HG03025 (cell line): ENCODE measurements around the gene PLCXD3.

Experiments
- ATAC-seq: cut with Tn5 transposase; IDR thresholded peaks from one replicate; pipeline ENCODE4 v1.9.1; 2021; ENCODE audit warnings: mild to moderate bottlenecking, moderate library complexity; ENCODE audit not compliant: unreplicated experiment, low FRiP score

Gene PLCXD3

GRCh38 chr5:41291323-41291722, 219.1 kb downstream of the PLCXD3 start:
- no peak for ATAC-seq

GRCh38 chr5:41290810-41291209, 219.6 kb downstream of the PLCXD3 start:
- ATAC-seq = no peak

- ATAC-seq = no peak
Observed at GRCh38 chr5:41289970-41290464, 220.4 kb downstream of the PLCXD3 start.

- ATAC-seq = no peak
Observed at GRCh38 chr5:41286696-41287095, 223.7 kb downstream of the PLCXD3 start.

GRCh38 chr5:41286165-41286564, 224.2 kb downstream of the PLCXD3 start:
- no peak for ATAC-seq

GRCh38 chr5:41284938-41285337, 225.5 kb downstream of the PLCXD3 start:
- ATAC-seq = no peak

GRCh38 chr5:41281215-41281810, 229.1 kb downstream of the PLCXD3 start:
- ATAC-seq = no peak

- no peak for ATAC-seq
Observed at GRCh38 chr5:41279040-41279439, 231.4 kb downstream of the PLCXD3 start.

GRCh38 chr5:41277476-41278245, 232.7 kb downstream of the PLCXD3 start:
- ATAC-seq = no peak

- no peak for ATAC-seq
Observed at GRCh38 chr5:41275813-41276512, 234.4 kb downstream of the PLCXD3 start.

GRCh38 chr5:41270423-41271251, 239.8 kb downstream of the PLCXD3 start:
- ATAC-seq = peak; percentile 86

- ATAC-seq = no peak
Observed at GRCh38 chr5:41268894-41269293, 241.5 kb downstream of the PLCXD3 start.

- no peak for ATAC-seq
Observed at GRCh38 chr5:41266377-41266776, 244.0 kb downstream of the PLCXD3 start.

- ATAC-seq = no peak
Observed at GRCh38 chr5:41264019-41264418, 246.4 kb downstream of the PLCXD3 start.

GRCh38 chr5:41263335-41263734, 247.1 kb downstream of the PLCXD3 start:
- ATAC-seq = no peak
